Activated CD4-positive, alpha-beta T cell treated with anti-CD3 and anti-CD28 coated beads, Interleukin-2, amount 50 U/mL, for 1 hour (primary cell): ENCODE data around the gene NRTN.
"Not testable (repeated sequence)": the region's sequence is repeated elsewhere in the genome, so short reads cannot be mapped to it uniquely, and the experiment has no call there.

Experiments used
- DNase-seq: peaks from one replicate; pipeline ENCODE4 v3.0.0-alpha.2; 2020

The NRTN gene

GRCh38 chr19:5839065-5840017, 34.5 kb downstream of the NRTN start, which contains the start of gene FUT6:
TSS of gene FUT6 (minus strand) at chr19:5839702. CDS start at chr19:5832567, 7,135 bp downstream.
- no peak for DNase-seq

- not testable (repeated sequence) for DNase-seq
These were observed 36.9 kb downstream of the NRTN start for GRCh38 chr19:5841735-5842111.

- DNase-seq = no peak
These were observed 38.5 kb downstream of the NRTN start for GRCh38 chr19:5843295-5843927.

DNA sequence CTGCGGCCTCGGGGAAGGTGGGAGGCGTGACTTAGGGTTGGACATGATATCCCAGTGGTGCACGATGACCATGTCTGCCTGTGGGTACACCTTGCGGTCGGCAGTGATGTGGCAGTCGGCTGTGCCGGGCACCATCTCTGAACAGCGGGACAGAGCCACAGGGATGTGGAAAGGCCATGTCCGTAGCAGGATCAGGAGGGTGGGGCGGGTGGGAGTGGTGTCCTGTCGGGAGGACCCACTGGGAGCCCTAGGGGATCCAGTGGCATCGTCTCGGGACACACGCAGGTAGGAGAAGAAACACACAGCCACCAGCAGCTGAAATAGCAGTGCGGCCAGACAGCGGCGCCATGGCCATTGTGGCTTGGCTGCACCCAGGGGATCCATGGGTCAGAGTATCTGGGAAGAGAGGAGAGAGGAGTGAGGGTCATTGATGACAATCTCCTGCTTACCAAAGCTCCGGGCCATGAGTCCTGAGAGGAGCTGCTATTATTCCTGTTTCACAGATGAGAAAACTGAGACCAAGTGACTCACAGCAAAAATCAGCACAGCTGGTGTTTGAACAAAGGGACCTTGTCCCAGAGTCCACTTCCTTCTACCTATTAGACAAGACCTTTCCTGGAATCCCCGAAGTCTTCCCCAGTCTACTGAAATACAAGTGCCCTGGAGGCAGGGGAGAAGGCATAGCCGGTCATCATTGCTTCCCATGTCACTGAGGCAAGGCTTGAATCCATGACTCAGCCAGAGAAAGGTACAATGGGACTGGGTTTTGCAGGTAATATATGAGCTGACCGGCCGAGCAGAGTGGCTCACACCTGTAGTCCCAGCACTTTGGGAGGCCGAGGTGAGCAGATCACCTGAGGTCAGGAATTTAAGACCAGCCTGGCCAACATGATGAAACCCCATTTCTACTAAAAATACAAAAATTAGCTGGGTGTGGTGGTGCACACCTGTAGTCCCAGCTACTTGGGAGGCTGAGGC, 39.9 kb downstream of the NRTN start:
- no peak for DNase-seq

DNA sequence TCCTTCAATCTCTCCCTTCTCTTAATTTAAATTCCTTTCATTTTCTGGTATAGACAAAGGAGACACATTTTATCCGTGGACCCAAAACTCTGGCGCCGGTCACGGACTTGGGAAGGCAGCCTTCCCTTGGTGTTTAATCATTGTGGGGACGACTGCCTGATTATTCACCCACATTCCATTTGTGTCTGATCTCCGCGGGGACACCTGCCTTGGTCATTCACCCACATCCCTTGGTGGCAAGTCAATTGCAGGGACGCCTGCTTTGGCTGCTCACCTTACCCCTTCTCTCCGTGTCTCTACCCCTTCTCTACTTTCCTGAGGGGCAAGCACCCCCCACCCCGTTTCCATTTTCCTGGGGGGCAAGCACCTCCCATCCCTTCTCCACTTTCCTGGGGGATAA, 43.0 kb downstream of the NRTN start:
- not testable (repeated sequence) for DNase-seq

GRCh38 chr19:5848621-5849020, 43.8 kb downstream of the NRTN start:
- DNase-seq = not testable (repeated sequence)

DNA sequence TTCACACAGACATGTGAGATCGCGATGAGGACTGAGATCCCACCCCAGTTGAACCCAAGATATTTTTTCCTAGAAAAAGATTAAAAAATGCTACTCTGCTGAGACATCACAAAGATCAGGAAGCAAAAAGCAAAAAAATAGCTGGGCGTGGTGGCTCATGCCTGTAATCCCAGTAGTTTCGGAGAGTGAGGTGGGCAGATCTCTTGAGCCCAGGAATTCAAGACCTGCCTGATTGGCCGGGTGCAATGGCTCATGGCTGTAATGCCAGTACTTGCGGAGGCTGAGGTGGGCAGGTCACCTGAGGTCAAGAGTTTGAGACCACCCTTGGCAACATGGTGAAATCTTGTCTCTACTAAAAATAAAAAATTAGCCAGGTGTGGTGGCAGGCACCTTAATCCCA, 45.3 kb downstream of the NRTN start:
- no peak for DNase-seq

DNA sequence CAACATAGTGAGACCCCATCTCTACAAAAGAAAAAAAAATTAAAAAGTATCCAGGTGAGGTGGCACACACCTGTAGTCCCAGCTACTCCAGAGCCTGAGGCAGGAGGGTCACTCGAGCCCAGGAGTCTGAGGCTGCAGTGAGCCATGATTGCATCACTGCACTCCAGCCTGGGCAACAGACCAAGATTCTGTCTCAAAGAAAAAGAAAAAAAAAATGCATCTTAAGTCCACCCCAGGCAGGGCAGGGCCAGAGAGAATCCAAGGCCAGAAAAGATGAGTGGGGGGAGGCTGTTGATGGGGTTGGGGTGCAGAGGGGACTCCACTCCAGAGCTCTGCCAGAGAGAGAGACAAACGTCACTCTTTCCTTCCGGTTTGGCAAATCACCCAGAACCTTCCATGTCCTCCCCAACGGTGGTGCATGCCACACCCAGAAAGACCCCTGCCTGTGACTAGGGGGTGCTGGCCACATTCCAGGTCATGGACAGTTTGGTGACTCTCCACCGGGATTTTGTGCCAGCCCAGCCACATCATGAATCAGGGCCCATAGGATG, 46.0 kb downstream of the NRTN start:
- no peak for DNase-seq

DNA sequence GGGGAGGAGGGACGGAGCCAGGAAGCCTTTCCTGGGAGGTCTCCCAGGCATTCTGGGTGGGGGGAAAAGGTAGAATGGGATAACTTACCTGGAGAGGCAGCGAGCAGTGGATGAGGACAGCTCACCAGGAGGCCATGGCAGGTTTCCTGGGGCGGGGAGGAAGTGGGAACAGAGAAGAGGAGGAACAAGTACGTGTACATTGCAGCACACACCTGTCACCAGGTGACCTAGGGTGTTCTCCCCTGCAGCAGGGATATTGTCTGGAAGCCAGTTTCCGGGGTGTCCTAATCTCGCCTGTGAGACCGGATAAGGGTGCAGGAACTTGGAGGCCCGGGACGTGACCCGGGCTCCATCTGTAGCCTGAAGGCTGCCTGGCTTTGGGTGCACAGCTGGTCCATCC, 46.4 kb downstream of the NRTN start, which contains the start of gene FUT3:
FUT3 (minus strand) TSS at position 148 of the 400 bp plus-strand sequence.
- no peak for DNase-seq

GRCh38 chr19:5854121-5854520, 49.3 kb downstream of the NRTN start:
- not testable (repeated sequence) for DNase-seq

DNA sequence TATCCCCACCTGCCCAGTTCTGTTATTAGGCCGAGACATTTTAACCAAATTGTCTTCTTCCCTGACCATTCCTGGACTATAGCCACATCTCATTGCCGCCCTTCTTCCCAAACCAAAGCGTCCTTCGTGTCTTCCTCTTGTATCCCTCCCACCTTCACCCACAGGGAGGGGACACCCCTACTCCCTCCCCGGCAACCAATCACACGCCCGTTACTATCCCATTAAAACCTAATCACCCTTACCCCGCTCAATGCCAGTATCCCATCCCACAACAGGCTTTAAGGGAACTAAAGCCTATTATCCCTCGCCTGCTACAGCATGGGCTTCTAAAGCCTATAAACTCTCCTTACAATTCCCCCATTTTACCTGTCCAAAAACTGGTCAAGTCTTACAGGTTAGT, 50.3 kb downstream of the NRTN start:
- DNase-seq = not testable (repeated sequence)

- DNase-seq = no peak
These were observed 52.6 kb downstream of the NRTN start for GRCh38 chr19:5857203-5858081.

GRCh38 chr19:5863030-5863665, 58.3 kb downstream of the NRTN start:
- no peak for DNase-seq

DNA sequence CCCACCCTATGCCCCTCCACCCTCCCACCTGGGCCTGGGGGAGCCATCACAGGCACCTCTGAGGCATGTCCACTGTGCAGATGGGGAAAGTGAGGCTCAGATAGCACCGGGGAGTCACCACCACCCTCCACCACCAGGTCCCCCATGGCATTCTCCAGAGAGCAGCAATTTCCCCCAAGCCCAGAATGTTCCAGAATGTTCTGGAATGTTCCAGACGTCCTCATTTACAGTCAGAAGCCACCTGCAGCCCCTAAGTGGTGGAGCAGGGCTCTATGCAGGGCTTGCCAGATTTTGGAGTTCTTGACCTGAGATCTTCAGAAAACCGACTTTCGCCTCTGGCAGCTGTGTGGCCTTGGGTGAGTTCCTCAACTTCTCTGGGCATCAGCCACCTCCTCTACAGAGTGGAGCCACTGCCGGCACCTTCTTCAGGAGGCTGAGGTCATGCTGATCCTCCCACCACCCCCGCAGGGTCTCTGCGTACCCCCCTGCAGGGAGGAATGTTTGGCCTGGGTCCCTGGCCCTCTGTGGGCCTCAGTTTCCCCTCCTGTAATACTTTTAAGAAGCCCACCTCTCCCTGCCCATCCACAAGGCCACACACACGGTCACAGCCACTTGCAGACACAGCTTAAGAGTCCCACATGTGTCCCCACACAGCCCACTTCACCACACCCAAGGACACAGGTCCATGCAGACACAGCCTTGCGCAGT, 59.3 kb downstream of the NRTN start:
- no peak for DNase-seq

GRCh38 chr19:5864725-5865486, 60.0 kb downstream of the NRTN start:
- DNase-seq = no peak

DNA sequence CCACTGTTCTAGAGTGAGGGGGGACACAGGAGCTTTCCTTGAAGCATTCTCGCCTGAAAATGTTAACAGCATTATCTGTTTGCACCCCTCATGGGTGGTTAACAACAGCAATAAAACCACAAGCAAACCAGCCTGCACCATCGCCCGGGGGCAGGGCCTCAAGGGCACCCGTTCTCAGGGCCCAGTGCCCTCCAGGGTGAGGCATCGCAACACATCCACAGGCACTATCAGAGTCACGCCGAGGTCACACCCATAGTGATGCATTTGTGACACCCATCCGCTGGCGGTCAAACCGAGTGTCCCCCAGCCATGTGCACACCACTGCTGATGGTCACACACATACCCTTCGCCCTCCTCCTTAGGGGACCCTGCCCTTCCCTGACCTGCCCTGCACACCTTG, 60.9 kb downstream of the NRTN start:
- no peak for DNase-seq

- no peak for DNase-seq
These were observed 62.6 kb downstream of the NRTN start for GRCh38 chr19:5867201-5868136.

DNA sequence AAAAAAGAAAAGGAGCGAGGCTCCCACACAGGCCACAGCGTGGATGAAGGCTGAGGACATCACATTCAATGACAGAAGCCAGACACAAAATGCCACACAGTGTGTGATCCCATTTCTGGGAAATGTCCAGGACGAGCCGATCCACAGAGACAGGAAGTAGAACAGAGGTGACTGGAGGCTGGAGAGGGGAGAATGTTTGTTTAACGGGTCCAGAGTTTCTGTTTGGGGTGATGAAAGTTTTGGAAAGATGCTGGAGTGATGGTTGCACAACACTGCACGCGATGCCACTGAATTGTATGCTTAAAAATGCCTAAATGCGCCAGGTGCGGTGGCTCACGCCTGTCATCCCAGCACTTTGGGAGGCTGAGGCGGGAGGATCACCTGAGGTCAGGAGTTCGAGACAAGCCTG, 66.1 kb downstream of the NRTN start:
- no peak for DNase-seq
